Measurements from ENCODE around the gene ZC3H13.

The ZC3H13 gene

GRCh38 chr13:45921162-45921736 lies 131.3 kb downstream of the ZC3H13 start:
- no peaks in the 10 kb centered on the region for H3K9me2 ChIP-seq (replicated peaks; ENCODE audit: low read depth, low read length)
- H4K20me1 ChIP-seq (ENCODE audit: insufficient read depth, low read length, poor library complexity, severe bottlenecking) = no peaks in the 10 kb centered on the region
- TF ChIP-seq CTCF (conservative IDR thresholded peaks at IDR 0.05; ENCODE audit: low read length) (no peak), EZH2phosphoT487 (IDR thresholded peaks at IDR 0.05; ENCODE audit: borderline replicate concordance) (no peak)
- no peak overlapping the region for H3K4me2 ChIP-seq (ENCODE audit: low read depth, low read length, poor library complexity, severe bottlenecking)
- H3K4me1 ChIP-seq (ENCODE audit: insufficient read depth, low read length, poor library complexity, severe bottlenecking) = no peaks in the 10 kb centered on the region
- H3K79me2 ChIP-seq (ENCODE audit: insufficient read depth, low read length) = no peaks in the 10 kb centered on the region
- no peaks in the 10 kb centered on the region for H3K9me3 ChIP-seq (ENCODE audit: insufficient read depth, low read depth, low read length)
- no peaks in the 10 kb centered on the region for H3K27me3 ChIP-seq (ENCODE audit: insufficient read depth, low read length, poor library complexity, severe bottlenecking)
- no peak overlapping the region for H3K4me3 ChIP-seq (ENCODE audit: low read length, poor library complexity, severe bottlenecking)
- no peak overlapping the region for H2AFZ ChIP-seq (ENCODE audit: low read length)
- no peaks in the 10 kb centered on the region for H3K36me3 ChIP-seq (ENCODE audit: insufficient read depth, low read length)
- no peaks in the 10 kb centered on the region for H3F3A ChIP-seq (ENCODE audit: low read depth)
- no peak overlapping the region for H3K9ac ChIP-seq (ENCODE audit: low read depth, low read length, poor library complexity, severe bottlenecking)

GRCh38 chr13:45918597-45918996 lies 133.9 kb downstream of the ZC3H13 start:
- TF ChIP-seq CTCF (conservative IDR thresholded peaks at IDR 0.05; ENCODE audit: low read length) (no peak), EZH2phosphoT487 (IDR thresholded peaks at IDR 0.05; ENCODE audit: borderline replicate concordance) (no peak)
- H3K9ac ChIP-seq (ENCODE audit: low read depth, low read length, poor library complexity, severe bottlenecking) = no peak overlapping the region
- H4K20me1 ChIP-seq (ENCODE audit: insufficient read depth, low read length, poor library complexity, severe bottlenecking) = no peaks in the 10 kb centered on the region
- no peaks in the 10 kb centered on the region for H3K9me3 ChIP-seq (ENCODE audit: insufficient read depth, low read depth, low read length)
- no peaks in the 10 kb centered on the region for H3K79me2 ChIP-seq (ENCODE audit: insufficient read depth, low read length)
- H3K9me2 ChIP-seq (replicated peaks; ENCODE audit: low read depth, low read length) = no peaks in the 10 kb centered on the region
- no peaks in the 10 kb centered on the region for H3F3A ChIP-seq (ENCODE audit: low read depth)
- H3K36me3 ChIP-seq (ENCODE audit: insufficient read depth, low read length) = no peaks in the 10 kb centered on the region
- no peak overlapping the region for H2AFZ ChIP-seq (ENCODE audit: low read length)
- no peak overlapping the region for H3K4me3 ChIP-seq (ENCODE audit: low read length, poor library complexity, severe bottlenecking)
- no peaks in the 10 kb centered on the region for H3K27me3 ChIP-seq (ENCODE audit: insufficient read depth, low read length, poor library complexity, severe bottlenecking)
- no peak overlapping the region for H3K4me2 ChIP-seq (ENCODE audit: low read depth, low read length, poor library complexity, severe bottlenecking)
- no peaks in the 10 kb centered on the region for H3K4me1 ChIP-seq (ENCODE audit: insufficient read depth, low read length, poor library complexity, severe bottlenecking)

- H3K4me3 ChIP-seq (ENCODE audit: low read length, poor library complexity, severe bottlenecking) = no peak overlapping the region
- H3K9me3 ChIP-seq (ENCODE audit: insufficient read depth, low read depth, low read length) = no peaks in the 10 kb centered on the region
- no peaks in the 10 kb centered on the region for H3F3A ChIP-seq (ENCODE audit: low read depth)
- no peaks in the 10 kb centered on the region for H3K4me1 ChIP-seq (ENCODE audit: insufficient read depth, low read length, poor library complexity, severe bottlenecking)
- no peaks in the 10 kb centered on the region for H3K27me3 ChIP-seq (ENCODE audit: insufficient read depth, low read length, poor library complexity, severe bottlenecking)
- no peaks in the 10 kb centered on the region for H3K79me2 ChIP-seq (ENCODE audit: insufficient read depth, low read length)
- H3K9me2 ChIP-seq (replicated peaks; ENCODE audit: low read depth, low read length) = no peaks in the 10 kb centered on the region
- H3K9ac ChIP-seq (ENCODE audit: low read depth, low read length, poor library complexity, severe bottlenecking) = no peak overlapping the region
- no peaks in the 10 kb centered on the region for H3K36me3 ChIP-seq (ENCODE audit: insufficient read depth, low read length)
- no peak overlapping the region for H2AFZ ChIP-seq (ENCODE audit: low read length)
- no peaks in the 10 kb centered on the region for H4K20me1 ChIP-seq (ENCODE audit: insufficient read depth, low read length, poor library complexity, severe bottlenecking)
- no peak for TF ChIP-seq CTCF (conservative IDR thresholded peaks at IDR 0.05; ENCODE audit: low read length)
- no peak overlapping the region for H3K4me2 ChIP-seq (ENCODE audit: low read depth, low read length, poor library complexity, severe bottlenecking)
Observed at GRCh38 chr13:45917019-45917418, 135.5 kb downstream of the ZC3H13 start.

Data from Loucy (cell line).